ENCODE results near the gene MAPK13. TPM values are rescaled to one million over a fixed set of nuclear protein-coding genes. Genes with fewer than 3 reads are reported as not detected.
"Not testable (repeated sequence)": the region's sequence is repeated elsewhere in the genome, so short reads cannot be mapped to it uniquely, and the experiment has no call there.

Gene MAPK13
- total and polyA plus RNA-seq, 2 experiments from 2014 or later, result 2.9 to 6.6 TPM

GRCh38 chr6:36123270-36124139 is 6.8 kb upstream of the MAPK13 start:
- DNase-seq, result peak; percentile 85

GRCh38 chr6:36124346-36124745 is 6.0 kb upstream of the MAPK13 start:
- H4K20me1 ChIP-seq (ENCODE audit: insufficient read depth); DNase-seq; H3K9me3 ChIP-seq (ENCODE audit: low read depth); H3K27ac ChIP-seq; H3K9ac ChIP-seq; H3K27me3 ChIP-seq (replicated peaks; ENCODE audit: insufficient read depth); H3K79me2 ChIP-seq (ENCODE audit: insufficient read depth); H3K36me3 ChIP-seq (ENCODE audit: low read depth); H3K9me2 ChIP-seq (ENCODE audit: insufficient read depth): not testable (repeated sequence)
- in situ Hi-C loops (cut with MboI), result loop anchor here (10.0 kb wide), 1 partner anchor 240 kb away; no protein-coding TSS in a partner anchor
- 0 out of 2 replicates have a peak overlapping the region, but pooled peaks have one; percentile 46 for H3K4me3 ChIP-seq
- peaks cover 31% of the 10 kb centered on the region for H3K4me1 ChIP-seq (ENCODE audit: insufficient read depth)
- H2AFZ ChIP-seq, result peak overlapping the region; percentile 60; the same call in 1 of the 2 replicates
- peak overlapping the region; percentile 58 for H3K4me2 ChIP-seq (ENCODE audit: unreplicated experiment)
- 79 to 85% methylated on average over 7 to 8 of the region's 8 CpGs for WGBS, 2 experiments (ENCODE audit: low coverage in 1 of 2, low lambda C conversion rate in 2 of 2, missing lambda C conversion rate in 2 of 2)
- H3F3A ChIP-seq (ENCODE audit: insufficient read depth), result peaks cover 15% of the 10 kb centered on the region; the same call in 1 of the 2 replicates

More at GRCh38 chr6:36123270-36124139, 6.8 kb upstream of the MAPK13 start:
- H3K9me3 ChIP-seq (ENCODE audit: low read depth), result no peaks in the 10 kb centered on the region
- peak overlapping the region; percentile 74 for H2AFZ ChIP-seq
- H3K4me1 ChIP-seq (ENCODE audit: insufficient read depth), result peaks cover 31% of the 10 kb centered on the region
- H3K27ac ChIP-seq, result no peak overlapping the region
- no peaks in the 10 kb centered on the region for H3K36me3 ChIP-seq (ENCODE audit: low read depth)
- peaks cover 15% of the 10 kb centered on the region; the same call in 1 of the 2 replicates for H3F3A ChIP-seq (ENCODE audit: insufficient read depth)
- in situ Hi-C loops (cut with MboI), result loop anchor here (10.0 kb wide), 1 partner anchor 241 kb away; no protein-coding TSS in a partner anchor
- TF ChIP-seq EZH2phosphoT487 (IDR thresholded peaks at IDR 0.05; ENCODE audit: insufficient read depth, low read depth), result no peak
- TF ChIP-seq EZH2 (IDR thresholded peaks at IDR 0.05; ENCODE audit: insufficient read depth, poor library complexity, severe bottlenecking), result no peak
- no peak overlapping the region for H3K4me2 ChIP-seq (ENCODE audit: unreplicated experiment)
- H3K27me3 ChIP-seq (replicated peaks; ENCODE audit: insufficient read depth), result no peaks in the 10 kb centered on the region
- WGBS, 2 experiments (ENCODE audit: low coverage in 1 of 2, low lambda C conversion rate in 2 of 2, missing lambda C conversion rate in 2 of 2), result 29 to 53% methylated on average over 5 to 10 of the region's 10 CpGs
- no peaks in the 10 kb centered on the region for H4K20me1 ChIP-seq (ENCODE audit: insufficient read depth)
- no peaks in the 10 kb centered on the region for H3K9me2 ChIP-seq (ENCODE audit: insufficient read depth)
- no peak overlapping the region for H3K4me3 ChIP-seq
- H3K9ac ChIP-seq, result no peak overlapping the region
- no peaks in the 10 kb centered on the region for H3K79me2 ChIP-seq (ENCODE audit: insufficient read depth)

GRCh38 chr6:36124881-36125280 is 5.4 kb upstream of the MAPK13 start:
- in situ Hi-C loops (cut with MboI), result loop anchor here (10.0 kb wide), 1 partner anchor 240 kb away; no protein-coding TSS in a partner anchor
- Histone ChIP-seq H3K27me3 (replicated peaks; ENCODE audit: insufficient read depth) (no peaks in the 10 kb centered on the region), H3K4me2 (ENCODE audit: unreplicated experiment) (no peak overlapping the region), H3K27ac (no peak overlapping the region), H3F3A (ENCODE audit: insufficient read depth) (peaks cover 17% of the 10 kb centered on the region; the same call in 1 of the 2 replicates), H3K4me3 (no peak overlapping the region), H2AFZ (no peak overlapping the region), H3K4me1 (ENCODE audit: insufficient read depth) (peaks cover 34% of the 10 kb centered on the region), H3K9me3 (ENCODE audit: low read depth) (no peaks in the 10 kb centered on the region), H3K79me2 (ENCODE audit: insufficient read depth) (no peaks in the 10 kb centered on the region), H3K9ac (no peak overlapping the region), H3K9me2 (ENCODE audit: insufficient read depth) (no peaks in the 10 kb centered on the region), H4K20me1 (ENCODE audit: insufficient read depth) (no peaks in the 10 kb centered on the region), H3K36me3 (ENCODE audit: low read depth) (no peaks in the 10 kb centered on the region)
- 79 to 86% methylated on average over 3 of the region's 3 CpGs for WGBS, 2 experiments (ENCODE audit: low coverage in 1 of 2, low lambda C conversion rate in 2 of 2, missing lambda C conversion rate in 2 of 2)
- TF ChIP-seq EZH2phosphoT487 (IDR thresholded peaks at IDR 0.05; ENCODE audit: insufficient read depth, low read depth), result no peak
- TF ChIP-seq EZH2 (IDR thresholded peaks at IDR 0.05; ENCODE audit: insufficient read depth, poor library complexity, severe bottlenecking), result no peak
- DNase-seq, result no peak

- Histone ChIP-seq H3K4me1 (ENCODE audit: insufficient read depth) (peaks cover 37% of the 10 kb centered on the region), H3K9ac (no peak overlapping the region), H3K9me2 (ENCODE audit: insufficient read depth) (no peaks in the 10 kb centered on the region), H3F3A (ENCODE audit: insufficient read depth) (peaks cover 18% of the 10 kb centered on the region; the same call in 1 of the 2 replicates), H2AFZ (no peak overlapping the region), H3K79me2 (ENCODE audit: insufficient read depth) (no peaks in the 10 kb centered on the region), H3K9me3 (ENCODE audit: low read depth) (no peaks in the 10 kb centered on the region), H3K36me3 (ENCODE audit: low read depth) (no peaks in the 10 kb centered on the region), H3K27me3 (replicated peaks; ENCODE audit: insufficient read depth) (no peaks in the 10 kb centered on the region), H3K4me2 (ENCODE audit: unreplicated experiment) (no peak overlapping the region), H4K20me1 (ENCODE audit: insufficient read depth) (no peaks in the 10 kb centered on the region), H3K27ac (no peak overlapping the region), H3K4me3 (no peak overlapping the region)
- no peak for TF ChIP-seq EZH2 (IDR thresholded peaks at IDR 0.05; ENCODE audit: insufficient read depth, poor library complexity, severe bottlenecking)
- TF ChIP-seq EZH2phosphoT487 (IDR thresholded peaks at IDR 0.05; ENCODE audit: insufficient read depth, low read depth), result no peak
- in situ Hi-C loops (cut with MboI), result loop anchor here (10.0 kb wide), 1 partner anchor 239 kb away; no protein-coding TSS in a partner anchor
- 75 to 80% methylated on average over 8 of the region's 8 CpGs for WGBS, 2 experiments (ENCODE audit: low coverage in 1 of 2, low lambda C conversion rate in 2 of 2, missing lambda C conversion rate in 2 of 2)
- DNase-seq, result no peak
Observed at GRCh38 chr6:36125575-36125974, 4.7 kb upstream of the MAPK13 start.
